Measurements from ENCODE around the gene TMEM150C.

GRCh38 chr4:82496349-82496748 lies 65.4 kb downstream of the TMEM150C start:
- TF ChIP-seq CTCF (IDR thresholded peaks at IDR 0.05; ENCODE audit: insufficient read depth, low read length) (no peak), REST (IDR thresholded peaks at IDR 0.05; ENCODE audit: insufficient replicate concordance, low read depth) (no peak), POLR2AphosphoS5 (IDR thresholded peaks at IDR 0.05; ENCODE audit: low read depth) (no peak)
